Measurements from ENCODE around the gene SLC39A11.
"Not testable (repeated sequence)": the region's sequence is repeated elsewhere in the genome, so short reads cannot be mapped to it uniquely, and the experiment has no call there.

Gene SLC39A11

DNA sequence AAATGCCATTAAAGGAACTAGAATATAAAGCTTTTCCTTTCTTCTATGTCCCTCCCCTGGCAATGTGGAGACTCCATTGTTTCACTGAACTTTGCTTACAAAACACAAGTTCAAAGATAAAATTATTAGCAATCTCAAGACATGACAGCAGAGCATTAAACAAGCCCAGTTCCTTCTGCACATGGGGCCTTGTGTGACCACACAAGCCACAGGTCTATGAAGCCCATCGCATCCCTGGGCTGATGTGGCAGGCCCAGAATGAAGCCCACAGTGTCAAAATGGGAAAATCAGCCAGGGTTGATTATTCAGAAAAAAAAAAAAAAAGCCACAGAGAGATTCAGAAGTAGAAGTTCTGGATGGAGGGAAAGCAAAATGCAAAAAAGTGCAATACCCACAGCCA, 12.9 kb upstream of the SLC39A11 start:
- DNase-seq = no peak

DNA sequence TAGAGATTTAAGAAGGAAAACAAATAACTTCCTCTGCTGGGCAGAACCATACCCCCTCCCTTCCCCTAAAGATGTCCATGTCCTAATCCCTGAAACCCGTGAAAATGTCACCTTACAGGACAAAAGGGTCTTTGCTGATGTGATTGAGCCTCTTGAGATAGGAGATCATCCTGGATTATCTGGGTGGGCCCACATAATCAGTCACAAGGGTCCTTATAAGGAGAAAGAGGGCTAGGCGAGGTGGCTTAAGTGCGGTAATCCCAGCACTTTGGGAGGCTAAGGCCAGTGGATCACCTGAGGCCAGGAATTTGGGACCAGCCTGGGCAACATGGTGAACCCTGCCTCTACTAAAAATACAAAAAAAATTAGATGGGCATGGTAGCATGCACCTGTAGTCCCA, 12.0 kb upstream of the SLC39A11 start:
- no peak for DNase-seq

DNA sequence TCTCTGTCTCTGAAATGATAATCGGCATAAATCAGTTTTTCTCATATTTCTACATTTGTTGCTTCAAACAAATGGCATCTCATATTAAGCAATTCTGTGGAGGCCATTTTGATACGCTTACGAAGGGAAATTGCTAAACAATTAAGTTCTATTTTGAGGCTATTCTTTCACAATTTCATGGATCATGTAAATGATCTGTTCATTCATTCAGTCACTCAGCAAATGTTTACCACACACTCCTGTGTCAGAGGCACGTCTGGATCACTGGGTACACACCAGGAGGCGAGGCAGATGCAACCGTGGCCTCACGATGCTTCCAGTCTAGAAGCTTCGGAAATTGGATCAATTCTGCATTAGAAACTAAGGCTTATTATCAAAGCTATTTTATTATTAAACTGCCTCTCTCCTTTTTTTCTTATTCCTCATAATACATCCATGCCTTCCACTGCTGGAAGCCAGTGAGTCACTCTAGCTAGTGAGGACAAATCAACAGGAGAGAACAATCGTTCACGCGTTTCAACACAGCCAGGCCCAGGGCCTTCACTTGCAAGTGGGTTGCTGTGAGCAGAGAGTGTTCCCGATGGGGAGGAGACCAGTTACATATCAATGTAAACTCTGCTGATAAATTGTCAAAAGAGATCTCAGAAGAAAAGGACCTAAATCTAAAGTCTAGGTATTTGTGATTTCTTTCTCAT, 11.3 kb upstream of the SLC39A11 start:
- DNase-seq = no peak

DNA sequence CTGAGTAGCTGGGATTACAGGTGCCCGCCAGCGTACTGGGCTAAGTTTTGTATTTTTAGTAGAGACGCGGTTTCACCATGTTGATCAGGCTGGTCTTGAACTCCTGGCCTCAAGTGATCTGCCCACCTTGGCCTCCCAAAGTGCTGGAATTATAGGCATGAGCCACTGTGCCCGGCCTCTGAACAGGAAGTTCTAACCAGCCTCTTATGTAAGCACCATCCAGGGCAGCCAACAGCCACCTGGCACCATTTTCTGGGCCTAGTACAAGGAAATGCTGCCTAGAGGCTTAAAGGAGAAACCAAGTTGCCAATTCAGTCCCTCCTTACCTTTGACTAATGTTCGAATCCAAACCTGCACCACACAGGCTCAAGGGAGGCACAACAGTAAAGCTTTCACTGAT, 8.5 kb upstream of the SLC39A11 start:
- no peak for DNase-seq

GRCh38 chr17:73100363-73100762, 7.9 kb upstream of the SLC39A11 start:
- DNase-seq = no peak

- DNase-seq = no peak
Observed at GRCh38 chr17:73099511-73099910, 7.0 kb upstream of the SLC39A11 start.

DNA sequence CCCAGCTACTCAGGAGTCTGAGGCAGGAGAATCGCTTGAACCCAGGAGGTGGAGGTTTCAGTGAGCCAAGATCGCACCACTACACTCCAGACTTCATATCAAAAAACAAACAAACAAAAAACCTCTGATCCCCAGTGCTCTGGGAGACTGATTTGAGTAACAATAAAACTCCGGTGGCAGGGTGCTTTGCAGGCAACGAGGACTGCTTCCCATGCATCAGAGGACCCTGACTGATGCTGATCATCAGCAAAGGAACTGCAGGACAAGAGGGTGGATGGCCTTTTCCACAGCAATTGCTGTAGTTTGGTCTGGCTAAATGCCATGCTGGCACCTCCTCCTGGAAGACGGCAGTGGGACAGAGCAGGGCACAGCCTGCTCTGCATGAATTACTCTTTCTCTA, 6.4 kb upstream of the SLC39A11 start:
- DNase-seq = no peak

DNA sequence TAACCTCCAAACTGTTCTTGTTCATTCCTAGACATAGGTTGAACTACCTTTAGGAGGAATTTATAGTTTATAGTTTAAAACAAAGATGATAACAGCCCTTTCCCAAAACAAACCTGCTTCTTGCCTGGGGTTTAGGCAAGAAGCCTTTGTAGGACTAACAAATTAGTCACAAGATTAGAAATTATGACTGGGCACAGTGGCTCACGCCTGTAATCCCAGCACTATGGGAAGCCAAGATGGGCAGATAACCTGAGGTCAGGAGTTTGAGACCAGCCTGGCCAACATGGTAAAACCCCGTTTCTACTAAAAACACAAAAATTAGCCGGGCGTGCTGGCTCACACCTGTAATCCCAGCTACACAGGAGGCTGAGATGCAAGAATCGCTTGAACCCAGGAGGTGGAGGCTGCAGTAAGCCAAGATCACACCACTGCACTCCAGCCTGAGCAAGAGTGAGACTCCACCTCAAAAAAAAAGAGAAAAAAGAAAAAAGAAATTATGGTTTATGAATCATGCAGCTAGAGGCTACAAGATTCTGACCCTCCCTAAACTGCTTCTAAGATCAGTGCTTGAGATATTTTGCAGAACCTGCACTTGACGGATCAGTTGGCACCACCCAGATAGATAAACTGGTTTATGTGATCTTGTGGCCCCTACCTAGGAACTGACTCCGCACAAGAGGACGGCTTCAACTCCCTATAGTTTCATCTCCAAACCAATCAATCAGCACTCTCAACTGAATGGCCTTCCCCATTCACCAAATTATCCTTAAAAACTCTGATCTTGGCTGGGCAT, 5.7 kb upstream of the SLC39A11 start:
- DNase-seq = not testable (repeated sequence)

- no peak for DNase-seq
Observed at GRCh38 chr17:73096866-73097265, 4.4 kb upstream of the SLC39A11 start.

DNA sequence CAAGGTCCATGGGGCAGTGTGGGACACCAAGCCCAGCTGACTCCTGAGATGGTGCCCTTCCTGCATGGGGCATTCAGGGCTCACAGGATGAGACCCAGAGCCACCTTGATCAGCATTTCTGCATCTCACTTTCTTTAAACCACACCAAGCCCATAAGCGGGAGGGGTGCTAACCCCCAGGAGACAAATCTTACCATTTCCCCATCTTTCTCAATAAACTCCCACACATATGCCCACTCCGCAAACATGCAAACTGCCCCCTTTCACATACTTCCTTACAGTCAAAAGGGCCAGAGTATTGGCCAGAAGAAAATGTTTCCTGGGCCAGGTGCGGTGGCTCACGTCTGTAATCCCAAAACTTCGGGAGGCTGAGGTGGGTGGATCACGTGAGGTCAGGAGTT, 3.7 kb upstream of the SLC39A11 start:
- no peak for DNase-seq

- no peak for DNase-seq
Observed at GRCh38 chr17:73093286-73093685, 798 bp upstream of the SLC39A11 start.

DNA sequence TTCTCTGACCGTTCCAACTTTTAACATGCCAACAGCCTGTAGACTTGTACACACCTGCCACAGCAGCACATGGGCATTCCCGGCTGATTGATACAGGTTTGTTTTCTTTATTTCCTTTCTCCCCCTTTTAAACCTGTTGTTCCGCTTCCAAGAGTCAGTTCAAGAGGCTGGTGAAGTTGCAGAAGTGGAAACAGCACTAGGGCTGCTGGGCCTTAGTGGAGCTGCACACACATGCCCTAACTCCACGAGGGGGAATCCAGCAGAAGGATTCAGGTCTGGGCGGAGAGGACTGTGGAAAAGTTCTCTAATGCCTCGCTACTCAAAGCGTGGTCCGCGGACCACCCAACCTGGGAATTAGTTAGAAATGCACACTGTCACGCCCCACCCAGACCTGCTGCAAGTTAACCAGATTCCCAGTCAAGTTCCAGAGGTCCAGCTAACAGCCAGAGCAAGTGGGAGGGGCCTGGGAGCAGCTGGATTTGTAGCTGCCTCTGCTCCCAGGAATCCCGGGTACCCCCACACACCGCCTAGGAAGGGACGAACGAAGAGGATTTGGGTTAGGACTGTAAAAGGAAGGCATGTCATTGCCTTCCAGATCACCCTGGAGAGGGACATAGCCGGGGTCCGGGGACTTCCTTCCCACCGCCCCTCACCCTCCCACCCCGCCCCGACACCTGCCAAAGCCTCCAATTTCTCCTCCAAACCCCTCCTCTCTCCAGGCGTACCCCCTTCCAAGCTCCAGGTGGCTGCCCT, 542 bp downstream of the SLC39A11 start:
- DNase-seq = no peak

GRCh38 chr17:73091410-73091769, 1.1 kb downstream of the SLC39A11 start:
- no peak for DNase-seq

DNA sequence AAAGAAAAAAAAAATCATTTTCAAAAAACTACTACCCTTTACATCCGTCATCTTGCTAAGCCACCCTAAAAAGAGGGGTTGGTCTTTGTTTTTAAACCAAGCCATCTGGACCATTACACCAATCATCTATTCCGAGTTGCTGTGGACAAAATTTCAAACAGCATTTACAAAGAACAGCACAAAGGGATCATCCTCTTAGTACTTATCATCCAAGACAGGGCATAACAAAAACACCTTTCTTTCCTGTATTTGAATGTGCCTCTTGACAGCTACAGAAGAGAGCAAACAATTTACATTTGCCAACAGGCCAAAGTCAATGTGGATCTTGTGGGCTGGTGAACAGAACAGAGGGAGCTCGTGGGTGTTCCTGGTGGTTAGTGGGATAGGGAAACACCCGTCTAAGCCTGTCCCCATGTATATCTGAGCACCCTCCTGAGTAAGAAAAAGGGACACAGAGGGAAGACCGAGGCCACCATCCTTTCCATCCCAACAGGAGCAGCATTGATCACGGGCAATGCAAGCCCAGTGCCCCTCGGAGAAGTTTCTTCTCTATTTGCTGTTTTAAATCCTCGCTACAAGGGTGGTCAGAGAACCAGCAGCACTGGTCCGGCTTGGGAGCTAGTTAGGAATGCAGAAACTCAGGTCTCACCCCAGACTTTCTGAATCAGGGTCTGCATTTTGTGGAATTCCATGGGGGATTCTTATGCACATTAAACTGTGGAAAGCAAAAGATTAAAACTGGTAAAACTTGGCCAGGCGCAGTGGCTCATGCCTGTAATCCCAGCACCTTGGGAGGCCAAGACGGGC, 1.9 kb downstream of the SLC39A11 start:
- DNase-seq = no peak

- DNase-seq = no peak
Observed at GRCh38 chr17:73089322-73090317, 2.9 kb downstream of the SLC39A11 start.

DNA sequence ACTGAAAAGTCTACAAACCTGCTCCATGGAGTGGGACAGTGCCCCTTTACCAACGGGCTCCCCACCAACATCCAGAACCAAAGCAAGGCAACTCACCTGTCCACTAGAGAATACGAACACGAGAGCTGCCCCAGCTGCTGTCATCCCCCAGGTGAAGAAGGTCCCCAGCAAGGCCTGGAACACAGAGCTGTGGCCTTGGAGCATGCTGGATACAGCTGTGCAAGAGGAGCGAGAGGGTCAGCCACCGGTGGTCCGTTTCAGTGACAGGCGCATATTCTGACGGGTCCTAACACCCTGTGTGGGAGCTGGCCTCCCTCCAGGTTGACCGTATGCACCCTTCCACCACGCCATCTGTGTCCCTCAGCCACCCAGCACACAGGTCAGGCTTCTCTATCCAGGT, 3.9 kb downstream of the SLC39A11 start:
- DNase-seq = no peak

DNA sequence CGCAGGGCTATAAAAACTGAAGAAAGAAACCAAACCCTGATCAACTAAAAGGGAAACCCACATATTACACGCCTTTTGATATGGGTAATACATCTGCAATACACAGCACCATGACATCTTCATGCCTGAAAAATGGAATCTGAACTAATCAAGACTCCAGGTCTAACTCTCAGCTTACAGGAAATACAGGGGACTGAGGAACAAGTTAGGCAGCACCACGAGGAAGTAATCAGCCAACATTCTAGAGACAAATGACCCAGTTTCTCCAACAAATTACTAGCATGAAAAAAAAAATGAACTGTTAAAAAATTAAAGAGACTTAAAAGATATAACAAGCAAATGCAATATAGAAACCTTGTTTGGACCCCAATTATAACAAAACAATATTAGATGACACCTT, 9.1 kb downstream of the SLC39A11 start:
- no peak for DNase-seq

DNA sequence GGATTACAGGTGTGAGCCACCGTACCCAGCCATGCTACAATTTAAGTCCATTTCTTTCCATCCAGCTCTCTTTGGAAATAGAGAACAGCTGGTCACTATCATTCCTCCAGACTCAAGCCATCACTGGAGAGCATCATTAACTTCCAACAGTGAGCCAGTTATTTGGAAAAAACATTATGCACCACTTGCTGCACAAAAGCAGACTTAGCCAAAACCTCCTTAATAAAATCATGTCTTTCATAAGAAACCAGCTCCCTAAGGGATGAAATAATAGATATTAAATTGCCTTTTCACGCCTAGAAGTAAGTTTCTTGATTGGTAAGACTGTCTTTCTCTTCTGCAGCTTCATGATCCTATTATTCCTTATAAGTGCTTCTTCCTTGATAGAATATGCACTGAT, 17.9 kb downstream of the SLC39A11 start:
- no peak for DNase-seq

DNA sequence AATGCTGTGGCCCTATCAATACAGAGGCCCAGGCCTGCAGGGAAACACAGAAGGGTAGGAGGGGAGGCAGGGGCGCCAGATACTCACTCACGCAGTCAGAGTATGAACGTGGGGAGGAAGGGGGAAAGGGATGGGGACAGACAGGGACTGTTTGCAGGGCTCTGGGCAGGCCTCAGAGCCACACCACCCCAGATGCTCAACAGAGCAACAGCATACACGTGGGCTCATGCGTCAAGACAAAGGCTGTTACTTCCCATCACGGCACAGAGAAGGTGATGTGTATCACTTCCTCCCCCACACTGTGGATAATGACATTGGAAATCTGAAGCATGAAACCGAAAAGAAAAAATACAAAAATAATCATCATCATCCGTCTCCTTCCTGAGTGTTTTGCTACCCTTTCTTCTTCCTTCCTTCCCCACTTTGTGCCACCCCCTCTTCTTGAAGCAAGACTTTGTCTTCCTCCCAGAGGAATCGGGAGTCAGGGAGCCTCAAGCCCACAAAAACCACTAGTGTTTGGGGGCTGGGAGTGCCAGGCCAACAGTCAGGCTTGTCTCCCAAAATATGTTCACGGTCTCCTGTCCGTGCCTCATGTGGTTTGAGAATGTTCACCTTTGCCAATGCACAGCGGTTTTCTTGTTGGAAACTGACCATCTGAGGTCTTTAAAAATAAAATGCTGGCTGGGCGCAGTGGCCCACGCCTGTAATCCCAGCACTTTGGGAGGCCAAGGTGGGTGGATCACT, 20.1 kb downstream of the SLC39A11 start:
- no peak for DNase-seq

- DNase-seq = no peak
Observed at GRCh38 chr17:73071066-73071999, 21.2 kb downstream of the SLC39A11 start.
